Measurements from ENCODE around the gene ARHGAP24. TPM values are rescaled to one million over a fixed set of nuclear protein-coding genes. Genes with fewer than 3 reads are reported as not detected.

ARHGAP24 gene
- total RNA-seq, 1 donor from 2014 or later = 1.5 TPM

DNA sequence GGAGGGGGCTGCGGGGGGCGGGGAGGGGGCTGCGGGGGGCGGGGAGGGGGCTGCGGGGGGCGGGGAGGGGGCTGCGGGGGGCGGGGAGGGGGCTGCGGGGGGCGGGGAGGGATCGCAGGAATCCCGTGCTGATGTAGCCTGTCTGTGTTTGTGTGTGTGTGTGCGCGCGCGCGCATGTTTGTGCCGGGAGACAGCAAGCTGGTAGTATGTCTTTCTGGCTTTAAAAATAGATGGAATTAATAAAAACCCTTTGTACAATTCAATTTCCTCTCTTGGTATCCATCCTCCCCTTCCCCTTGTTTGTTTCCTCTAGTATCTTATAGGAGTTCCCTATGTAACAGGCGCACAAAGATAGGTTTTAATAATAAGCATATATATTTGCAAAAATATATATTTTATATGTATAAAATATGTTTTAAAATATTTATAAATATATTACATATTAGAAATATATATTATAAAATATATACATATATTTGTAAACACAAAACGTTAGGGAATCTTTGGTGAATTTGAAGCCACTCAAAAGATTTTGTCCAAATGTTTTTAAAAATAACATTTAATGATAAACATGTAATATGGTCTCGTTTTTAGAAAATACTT lies 782 bp downstream of the ARHGAP24 start:
- peaks cover 10% of the 10 kb centered on the region for H3K4me1 Mint-ChIP-seq
- TF ChIP-seq, protein P1, sequence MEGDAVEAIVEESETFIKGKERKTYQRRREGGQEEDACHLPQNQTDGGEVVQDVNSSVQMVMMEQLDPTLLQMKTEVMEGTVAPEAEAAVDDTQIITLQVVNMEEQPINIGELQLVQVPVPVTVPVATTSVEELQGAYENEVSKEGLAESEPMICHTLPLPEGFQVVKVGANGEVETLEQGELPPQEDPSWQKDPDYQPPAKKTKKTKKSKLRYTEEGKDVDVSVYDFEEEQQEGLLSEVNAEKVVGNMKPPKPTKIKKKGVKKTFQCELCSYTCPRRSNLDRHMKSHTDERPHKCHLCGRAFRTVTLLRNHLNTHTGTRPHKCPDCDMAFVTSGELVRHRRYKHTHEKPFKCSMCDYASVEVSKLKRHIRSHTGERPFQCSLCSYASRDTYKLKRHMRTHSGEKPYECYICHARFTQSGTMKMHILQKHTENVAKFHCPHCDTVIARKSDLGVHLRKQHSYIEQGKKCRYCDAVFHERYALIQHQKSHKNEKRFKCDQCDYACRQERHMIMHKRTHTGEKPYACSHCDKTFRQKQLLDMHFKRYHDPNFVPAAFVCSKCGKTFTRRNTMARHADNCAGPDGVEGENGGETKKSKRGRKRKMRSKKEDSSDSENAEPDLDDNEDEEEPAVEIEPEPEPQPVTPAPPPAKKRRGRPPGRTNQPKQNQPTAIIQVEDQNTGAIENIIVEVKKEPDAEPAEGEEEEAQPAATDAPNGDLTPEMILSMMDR (conservative IDR thresholded peaks at IDR 0.05) = no peak
- peaks cover 18% of the 10 kb centered on the region for H3K27me3 Mint-ChIP-seq (ENCODE audit: low read depth)
- no peaks in the 10 kb centered on the region for H3K36me3 Mint-ChIP-seq (ENCODE audit: low read depth)
- H3K4me3 Mint-ChIP-seq = peak overlapping the region; percentile 95
- H3K27ac Mint-ChIP-seq (ENCODE audit: unreplicated experiment) = peak overlapping the region; percentile 90
- DNase-seq (ENCODE audit: low read depth, low spot score) = peak; percentile 37
- H3K9me3 Mint-ChIP-seq = no peaks in the 10 kb centered on the region

DNA sequence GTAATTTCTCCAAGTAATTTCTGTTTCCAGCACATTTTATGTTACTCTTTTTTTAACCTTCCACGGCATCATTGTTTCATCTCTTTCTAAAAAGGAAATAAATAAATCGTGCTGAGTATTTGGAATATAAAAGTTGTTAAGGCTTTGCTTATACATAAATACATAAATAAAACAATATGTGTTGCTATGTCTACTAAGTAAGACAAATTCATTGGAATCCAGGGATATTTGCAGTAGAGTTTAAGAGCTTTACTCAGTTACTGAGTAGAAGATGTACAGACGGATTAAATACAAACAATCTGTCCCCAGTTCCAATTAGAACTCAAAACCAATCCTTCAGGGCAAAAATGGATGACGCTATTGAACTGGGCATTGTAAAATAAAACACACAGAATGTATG lies 1.4 kb downstream of the ARHGAP24 start:
- peaks cover 18% of the 10 kb centered on the region for H3K27me3 Mint-ChIP-seq (ENCODE audit: low read depth)
- peaks cover 10% of the 10 kb centered on the region for H3K4me1 Mint-ChIP-seq
- no peaks in the 10 kb centered on the region for H3K36me3 Mint-ChIP-seq (ENCODE audit: low read depth)
- DNase-seq (ENCODE audit: low read depth, low spot score) = no peak
- peak overlapping the region; percentile 34 for H3K4me3 Mint-ChIP-seq
- no peak overlapping the region for H3K27ac Mint-ChIP-seq (ENCODE audit: unreplicated experiment)
- TF ChIP-seq, protein P1 (conservative IDR thresholded peaks at IDR 0.05) = no peak
- no peaks in the 10 kb centered on the region for H3K9me3 Mint-ChIP-seq

- DNase-seq (ENCODE audit: low read depth, low spot score) = no peak
- Mint-ChIP-seq H3K4me3 (peak overlapping the region; percentile 50), H3K36me3 (ENCODE audit: low read depth) (no peaks in the 10 kb centered on the region), H3K27ac (ENCODE audit: unreplicated experiment) (no peak overlapping the region), H3K9me3 (no peaks in the 10 kb centered on the region), H3K27me3 (ENCODE audit: low read depth) (peaks cover 18% of the 10 kb centered on the region), H3K4me1 (peaks cover 10% of the 10 kb centered on the region)
- TF ChIP-seq, protein P1 (conservative IDR thresholded peaks at IDR 0.05) = no peak
These were observed 2.6 kb downstream of the ARHGAP24 start for GRCh38 chr4:85477534-85477933.

- Mint-ChIP-seq H3K36me3 (ENCODE audit: low read depth) (no peaks in the 10 kb centered on the region), H3K27me3 (ENCODE audit: low read depth) (peaks cover 16% of the 10 kb centered on the region), H3K9me3 (no peaks in the 10 kb centered on the region), H3K4me1 (peaks cover 10% of the 10 kb centered on the region), H3K4me3 (peak overlapping the region; percentile 2), H3K27ac (ENCODE audit: unreplicated experiment) (no peak overlapping the region)
- TF ChIP-seq, protein P1 (conservative IDR thresholded peaks at IDR 0.05) = no peak
- DNase-seq (ENCODE audit: low read depth, low spot score) = no peak
These were observed 3.6 kb downstream of the ARHGAP24 start for GRCh38 chr4:85478576-85478975.

- no peaks in the 10 kb centered on the region for H3K36me3 Mint-ChIP-seq (ENCODE audit: low read depth)
- H3K4me3 Mint-ChIP-seq = no peak overlapping the region
- H3K4me1 Mint-ChIP-seq = no peaks in the 10 kb centered on the region
- TF ChIP-seq, protein P1 (conservative IDR thresholded peaks at IDR 0.05) = no peak
- peaks cover 9% of the 10 kb centered on the region for H3K27me3 Mint-ChIP-seq (ENCODE audit: low read depth)
- no peak for DNase-seq (ENCODE audit: low read depth, low spot score)
- H3K9me3 Mint-ChIP-seq = no peaks in the 10 kb centered on the region
- no peak overlapping the region for H3K27ac Mint-ChIP-seq (ENCODE audit: unreplicated experiment)
These were observed 7.2 kb downstream of the ARHGAP24 start for GRCh38 chr4:85482010-85482738.

Data from neural crest cell (in vitro differentiated cells).